ENCODE measurements around the gene CD68. TPM values are rescaled to one million over a fixed set of nuclear protein-coding genes. Genes with fewer than 3 reads are reported as not detected.
"Not testable (repeated sequence)": the region's sequence is repeated elsewhere in the genome, so short reads cannot be mapped to it uniquely, and the experiment has no call there.

Gene CD68
- total and polyA plus RNA-seq, 7 experiments from 2014 or later = 0.12 to 176 (median 7.6) TPM

DNA sequence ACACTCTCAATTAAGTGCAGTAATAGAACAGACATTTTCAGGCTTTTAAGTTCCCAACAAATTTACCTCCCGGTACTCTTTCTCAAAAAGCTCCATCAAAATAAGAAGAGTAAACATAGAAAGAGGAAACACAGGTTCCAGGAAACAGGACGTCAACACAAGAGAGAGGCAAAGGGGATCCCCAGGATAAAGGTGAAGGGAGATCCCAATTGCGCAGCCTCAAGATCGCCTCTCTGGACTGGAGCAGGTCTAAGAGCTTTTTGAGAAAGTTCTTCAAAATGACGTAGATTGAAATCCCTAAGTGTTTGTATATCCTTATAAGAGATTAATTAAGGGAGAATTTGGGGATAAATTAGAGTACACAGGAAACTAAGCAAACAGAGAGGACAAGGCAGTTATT lies 39.2 kb downstream of the CD68 start:
- ChIA-PET POLR2A (interaction anchor here (0.7 to 8.0 kb wide), 3 partner anchors 24 to 68 kb away, joined by 3 to 101 read pairs (median 4); partner anchors contain the start of genes TP53 and WRAP53), CTCF (interaction anchor here (1.2 kb wide), 1 partner anchor 9 kb away, joined by 4 read pairs; the partner anchor contains the start of gene SAT2)
- no peak overlapping the region for H3K4me3 Mint-ChIP-seq
- H3K4me1 ChIP-seq (ENCODE audit: control insufficient read depth in 2 of 2, insufficient read depth in 2 of 2, low read length in 2 of 2) = peaks cover 5 to 6% of the 10 kb centered on the region in 2 donors
- H3K9me3 ChIP-seq (ENCODE audit: control insufficient read depth in 2 of 3, low read length in 3 of 3) = no peaks in the 10 kb centered on the region
- H3K27me3 ChIP-seq (ENCODE audit: control insufficient read depth in 2 of 2, insufficient read depth in 2 of 2, low read length in 2 of 2) = no peaks in the 10 kb centered on the region
- H3K27ac Mint-ChIP-seq = peak overlapping the region in 1 of 9 donors; percentile 18
- H3K9me3 Mint-ChIP-seq = no peaks in the 10 kb centered on the region
- H3K4me1 Mint-ChIP-seq = peaks cover 3 to 19% (median 5%) of the 10 kb centered on the region in 7 donors
- H3K27ac ChIP-seq (ENCODE audit: low read depth, low read length) = no peak overlapping the region
- H3K36me3 ChIP-seq (ENCODE audit: control insufficient read depth in 2 of 3, insufficient read depth in 3 of 3, low read length in 3 of 3) = no peaks in the 10 kb centered on the region
- intact Hi-C loops (cut with micrococcal nuclease) = loop anchor here in 1 of 2 donors (5.0 kb wide), 1 partner anchor 224 kb away; no protein-coding TSS in a partner anchor
- peaks cover 0 to 1% (median 0%) of the 10 kb centered on the region in 5 donors for H3K36me3 Mint-ChIP-seq
- H3K27me3 Mint-ChIP-seq = peaks cover 0 to 6% (median 0%) of the 10 kb centered on the region in 5 donors
- no peak for DNase-seq
- H3K4me3 ChIP-seq (ENCODE audit: low read length) = no peak overlapping the region
- no peak for ATAC-seq

GRCh38 chr17:7620835-7621234 lies 41.4 kb downstream of the CD68 start:
- no peaks in the 10 kb centered on the region for H3K9me3 ChIP-seq (ENCODE audit: control insufficient read depth in 2 of 3, low read length in 3 of 3)
- H3K27ac ChIP-seq (ENCODE audit: low read depth, low read length) = no peak overlapping the region
- Mint-ChIP-seq H3K9me3 (no peaks in the 10 kb centered on the region), H3K27me3 (peaks cover 0 to 4% (median 0%) of the 10 kb centered on the region in 5 donors), H3K4me3 (no peak overlapping the region), H3K36me3 (no peaks in the 10 kb centered on the region), H3K27ac (no peak overlapping the region), H3K4me1 (peaks cover 0 to 9% (median 0%) of the 10 kb centered on the region in 7 donors)
- ATAC-seq (no peak), DNase-seq (no peak)
- no peaks in the 10 kb centered on the region for H3K4me1 ChIP-seq (ENCODE audit: control insufficient read depth in 2 of 2, insufficient read depth in 2 of 2, low read length in 2 of 2)
- CTCF ChIA-PET = interaction anchor here (0.7 kb wide), 1 partner anchor 473 kb away, joined by 4 read pairs; no protein-coding TSS in a partner anchor
- intact Hi-C loops (cut with micrococcal nuclease) = no loop called here
- no peak overlapping the region for H3K4me3 ChIP-seq (ENCODE audit: low read length)
- no peaks in the 10 kb centered on the region for H3K36me3 ChIP-seq (ENCODE audit: control insufficient read depth in 2 of 3, insufficient read depth in 3 of 3, low read length in 3 of 3)
- no peaks in the 10 kb centered on the region for H3K27me3 ChIP-seq (ENCODE audit: control insufficient read depth in 2 of 2, insufficient read depth in 2 of 2, low read length in 2 of 2)
- POLR2A ChIA-PET = interaction anchor here (0.6 to 1.7 kb wide), 4 partner anchors 37 to 579 kb away, joined by 3 read pairs; partner anchors contain the start of gene MPDU1

- intact Hi-C loops (cut with micrococcal nuclease) = no loop called here
- DNase-seq = no peak
Observed at GRCh38 chr17:7623661-7624060, 44.2 kb downstream of the CD68 start.

GRCh38 chr17:7625749-7626148 lies 46.3 kb downstream of the CD68 start:
- Mint-ChIP-seq H3K4me1 (peaks cover 7 to 19% (median 16%) of the 10 kb centered on the region in 7 donors), H3K27ac (peak overlapping the region in 2 of 9 donors; percentile 32 to 91), H3K4me3 (peak overlapping the region in 2 of 10 donors; percentile 94 to 95)
- DNase-seq; intact Hi-C loops (cut with micrococcal nuclease); H3K27ac ChIP-seq (ENCODE audit: low read depth, low read length); H3K36me3 Mint-ChIP-seq; H3K36me3 ChIP-seq (ENCODE audit: control insufficient read depth in 2 of 3, insufficient read depth in 3 of 3, low read length in 3 of 3); ATAC-seq; H3K27me3 ChIP-seq (ENCODE audit: control insufficient read depth in 2 of 2, insufficient read depth in 2 of 2, low read length in 2 of 2); H3K9me3 Mint-ChIP-seq; H3K9me3 ChIP-seq (ENCODE audit: control insufficient read depth in 2 of 3, low read length in 3 of 3); CTCF ChIA-PET; H3K4me1 ChIP-seq (ENCODE audit: control insufficient read depth in 2 of 2, insufficient read depth in 2 of 2, low read length in 2 of 2); H3K27me3 Mint-ChIP-seq; H3K4me3 ChIP-seq (ENCODE audit: low read length): not testable (repeated sequence)
- POLR2A ChIA-PET = interaction anchor here (0.6 to 3.0 kb wide), 4 partner anchors 9 to 569 kb away, joined by 3 to 76 read pairs (median 9); partner anchors contain the start of genes TP53 and WRAP53

More at GRCh38 chr17:7623661-7624060, 44.2 kb downstream of the CD68 start:
- Mint-ChIP-seq H3K36me3 (peaks cover 0 to 3% (median 0%) of the 10 kb centered on the region in 5 donors), H3K4me1 (peaks cover 7 to 19% (median 16%) of the 10 kb centered on the region in 7 donors), H3K4me3 (no peak overlapping the region), H3K27ac (peak overlapping the region in 1 of 9 donors; percentile 45), H3K9me3 (no peaks in the 10 kb centered on the region), H3K27me3 (peaks cover 0 to 2% (median 0%) of the 10 kb centered on the region in 5 donors)
- ChIA-PET CTCF (interaction anchor here (0.7 kb wide), 1 partner anchor 63 kb away, joined by 9 read pairs; no protein-coding TSS in a partner anchor), POLR2A (no interaction called here)
- Histone ChIP-seq H3K4me1 (ENCODE audit: control insufficient read depth in 2 of 2, insufficient read depth in 2 of 2, low read length in 2 of 2) (peaks cover 5% of the 10 kb centered on the region in 2 donors), H3K4me3 (ENCODE audit: low read length) (no peak overlapping the region), H3K27me3 (ENCODE audit: control insufficient read depth in 2 of 2, insufficient read depth in 2 of 2, low read length in 2 of 2) (no peaks in the 10 kb centered on the region), H3K36me3 (ENCODE audit: control insufficient read depth in 2 of 3, insufficient read depth in 3 of 3, low read length in 3 of 3) (peaks cover 0 to 3% (median 0%) of the 10 kb centered on the region in 3 experiments), H3K27ac (ENCODE audit: low read depth, low read length) (no peak overlapping the region), H3K9me3 (ENCODE audit: control insufficient read depth in 2 of 3, low read length in 3 of 3) (no peaks in the 10 kb centered on the region)
- no peak for ATAC-seq

- Histone ChIP-seq H3K27me3 (ENCODE audit: control insufficient read depth in 2 of 2, insufficient read depth in 2 of 2, low read length in 2 of 2) (no peaks in the 10 kb centered on the region), H3K36me3 (ENCODE audit: control insufficient read depth in 2 of 3, insufficient read depth in 3 of 3, low read length in 3 of 3) (peaks cover 0 to 3% (median 0%) of the 10 kb centered on the region in 3 experiments), H3K9me3 (ENCODE audit: control insufficient read depth in 2 of 3, low read length in 3 of 3) (no peaks in the 10 kb centered on the region), H3K4me3 (ENCODE audit: low read length) (no peak overlapping the region), H3K27ac (ENCODE audit: low read depth, low read length) (peak overlapping the region; percentile 93), H3K4me1 (ENCODE audit: control insufficient read depth in 2 of 2, insufficient read depth in 2 of 2, low read length in 2 of 2) (peaks cover 5% of the 10 kb centered on the region in 2 donors)
- Mint-ChIP-seq H3K9me3 (no peaks in the 10 kb centered on the region), H3K27ac (peak overlapping the region in 7 of 9 donors; percentile 41 to 91 (median 85)), H3K4me1 (peaks cover 7 to 19% (median 16%) of the 10 kb centered on the region in 7 donors), H3K27me3 (no peaks in the 10 kb centered on the region), H3K36me3 (peaks cover 0 to 3% (median 0%) of the 10 kb centered on the region in 5 donors), H3K4me3 (peak overlapping the region; percentile 90 to 96 (median 94))
- intact Hi-C loops (cut with micrococcal nuclease) = no loop called here
- DNase-seq = no peak
- ChIA-PET POLR2A (interaction anchor here (1.0 to 3.0 kb wide), 6 partner anchors 9 to 77 kb away, joined by 4 to 76 read pairs (median 9); partner anchors contain the start of genes FXR2, TP53 and WRAP53), CTCF (interaction anchor here (0.6 to 2.2 kb wide), 2 partner anchors 11 to 61 kb away, joined by 4 to 18 read pairs; partner anchors contain the start of genes TP53 and WRAP53)
- peak; percentile 12 for ATAC-seq
Observed at GRCh38 chr17:7626307-7626706, 46.9 kb downstream of the CD68 start.

DNA sequence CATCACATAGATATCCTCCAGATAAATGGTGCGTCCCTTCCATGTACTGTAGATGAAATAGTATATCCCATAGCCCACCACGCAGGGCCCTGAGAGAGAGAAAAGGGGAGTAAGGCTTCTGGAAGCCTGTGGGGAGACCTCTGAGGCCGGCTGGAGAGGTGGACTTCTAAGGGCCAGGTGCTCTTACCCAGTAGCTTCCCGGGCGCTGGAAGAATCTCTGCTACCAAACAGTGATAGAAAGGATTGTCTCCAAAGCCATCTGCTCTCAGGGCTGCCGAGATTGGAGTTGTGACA lies 47.5 kb downstream of the CD68 start:
- Histone ChIP-seq H3K4me1 (ENCODE audit: control insufficient read depth in 2 of 2, insufficient read depth in 2 of 2, low read length in 2 of 2) (peaks cover 5% of the 10 kb centered on the region in 2 donors), H3K36me3 (ENCODE audit: control insufficient read depth in 2 of 3, insufficient read depth in 3 of 3, low read length in 3 of 3) (peaks cover 0 to 3% (median 0%) of the 10 kb centered on the region in 3 experiments), H3K27ac (ENCODE audit: low read depth, low read length) (peak overlapping the region; percentile 93), H3K4me3 (ENCODE audit: low read length) (peak overlapping the region; percentile 79), H3K9me3 (ENCODE audit: control insufficient read depth in 2 of 3, low read length in 3 of 3) (no peaks in the 10 kb centered on the region), H3K27me3 (ENCODE audit: control insufficient read depth in 2 of 2, insufficient read depth in 2 of 2, low read length in 2 of 2) (no peaks in the 10 kb centered on the region)
- DNase-seq = no peak
- Mint-ChIP-seq H3K27ac (peak overlapping the region; percentile 75 to 95 (median 87)), H3K4me3 (peak overlapping the region; percentile 90 to 96 (median 94)), H3K9me3 (no peaks in the 10 kb centered on the region), H3K4me1 (peaks cover 7 to 19% (median 16%) of the 10 kb centered on the region in 7 donors), H3K27me3 (no peaks in the 10 kb centered on the region), H3K36me3 (peaks cover 0 to 3% (median 0%) of the 10 kb centered on the region in 5 donors)
- intact Hi-C loops (cut with micrococcal nuclease) = loop anchor here (1.0 kb wide), 3 partner anchors 12 to 61 kb away; partner anchors contain the start of genes ATP1B2 (in 2 of the 2) and WRAP53 (in 2 of the 2)
- POLR2A ChIA-PET = interaction anchor here (0.7 to 3.0 kb wide), 10 partner anchors 8 to 143 kb away, joined by 3 to 76 read pairs (median 5); partner anchors contain the start of genes ATP1B2, FXR2, POLR2A and TP53
- no peak for ATAC-seq
- CTCF ChIA-PET = interaction anchor here (0.6 to 2.2 kb wide), 4 partner anchors 8 to 61 kb away, joined by 3 to 18 read pairs (median 4); partner anchors contain the start of genes TP53 and WRAP53
